ENCODE measurements around the gene HTN3.

The HTN3 gene

DNA sequence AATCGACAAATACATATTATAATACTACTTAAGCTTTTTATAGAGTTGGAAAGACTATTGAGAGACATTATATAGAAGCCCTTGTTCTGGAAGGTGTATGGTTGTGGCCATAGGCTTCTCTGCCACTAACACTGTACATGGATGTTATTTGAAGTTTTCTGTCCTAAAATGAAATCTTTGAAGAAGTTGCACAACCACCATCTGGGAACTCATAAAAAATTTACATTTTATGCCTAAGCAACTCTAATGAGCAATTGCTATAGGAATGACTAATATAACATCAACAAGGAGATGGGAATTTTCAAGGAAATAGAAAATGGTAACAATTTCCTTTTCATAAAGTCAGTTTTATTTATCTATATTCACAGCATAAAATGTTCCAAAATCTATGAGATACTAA, 29.4 kb downstream of the HTN3 start:
- TF ChIP-seq, protein P1, sequence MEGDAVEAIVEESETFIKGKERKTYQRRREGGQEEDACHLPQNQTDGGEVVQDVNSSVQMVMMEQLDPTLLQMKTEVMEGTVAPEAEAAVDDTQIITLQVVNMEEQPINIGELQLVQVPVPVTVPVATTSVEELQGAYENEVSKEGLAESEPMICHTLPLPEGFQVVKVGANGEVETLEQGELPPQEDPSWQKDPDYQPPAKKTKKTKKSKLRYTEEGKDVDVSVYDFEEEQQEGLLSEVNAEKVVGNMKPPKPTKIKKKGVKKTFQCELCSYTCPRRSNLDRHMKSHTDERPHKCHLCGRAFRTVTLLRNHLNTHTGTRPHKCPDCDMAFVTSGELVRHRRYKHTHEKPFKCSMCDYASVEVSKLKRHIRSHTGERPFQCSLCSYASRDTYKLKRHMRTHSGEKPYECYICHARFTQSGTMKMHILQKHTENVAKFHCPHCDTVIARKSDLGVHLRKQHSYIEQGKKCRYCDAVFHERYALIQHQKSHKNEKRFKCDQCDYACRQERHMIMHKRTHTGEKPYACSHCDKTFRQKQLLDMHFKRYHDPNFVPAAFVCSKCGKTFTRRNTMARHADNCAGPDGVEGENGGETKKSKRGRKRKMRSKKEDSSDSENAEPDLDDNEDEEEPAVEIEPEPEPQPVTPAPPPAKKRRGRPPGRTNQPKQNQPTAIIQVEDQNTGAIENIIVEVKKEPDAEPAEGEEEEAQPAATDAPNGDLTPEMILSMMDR (conservative IDR thresholded peaks at IDR 0.05; ENCODE audit: low read depth, low read length): no peak
- no peak for DNase-seq (ENCODE audit: low read depth)
- no peak overlapping the region for H3K4me3 ChIP-seq (ENCODE audit: low read depth, low read length)

DNA sequence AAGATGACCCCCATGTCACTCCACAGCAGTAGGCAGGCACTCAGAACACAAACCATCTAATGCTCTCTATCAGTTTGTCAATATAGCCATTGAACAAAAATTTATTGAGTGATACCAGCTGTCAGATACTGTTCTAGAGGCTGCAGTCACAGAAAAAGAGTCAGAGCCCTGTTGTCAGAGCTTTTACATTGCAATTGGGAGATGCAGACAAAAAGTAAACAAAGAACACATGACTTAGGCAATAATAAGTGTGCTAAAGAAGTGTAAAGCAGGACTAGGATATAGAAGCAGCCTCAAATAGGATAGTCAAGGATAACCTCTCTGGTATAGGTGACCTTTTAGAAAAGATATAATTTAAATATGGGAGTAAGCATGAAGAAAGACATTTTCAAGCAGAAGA, 30.9 kb downstream of the HTN3 start:
- TF ChIP-seq, protein P1 (conservative IDR thresholded peaks at IDR 0.05; ENCODE audit: low read depth, low read length): no peak
- no peak for DNase-seq (ENCODE audit: low read depth)
- no peak overlapping the region for H3K4me3 ChIP-seq (ENCODE audit: low read depth, low read length)

DNA sequence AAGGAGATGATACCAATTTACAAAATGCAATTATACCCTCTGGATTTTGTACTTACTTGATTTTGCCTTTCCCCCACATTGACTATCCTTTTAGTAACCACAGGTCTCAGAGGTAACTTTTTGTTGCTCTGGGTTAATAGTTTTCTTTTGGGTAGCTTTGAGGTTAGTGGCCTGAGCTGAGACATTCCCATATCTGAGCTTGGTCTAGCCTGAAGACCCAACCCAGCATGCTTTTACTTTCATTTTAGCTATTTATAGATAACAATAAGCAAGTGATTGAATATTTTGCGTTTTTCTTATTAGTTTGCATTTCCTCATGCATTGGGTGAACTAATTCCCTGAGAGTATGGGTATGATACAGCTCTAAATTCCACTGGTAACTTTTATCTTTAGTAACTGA, 33.7 kb downstream of the HTN3 start:
- no peak overlapping the region for H3K4me3 ChIP-seq (ENCODE audit: low read depth, low read length)
- TF ChIP-seq, protein P1 (conservative IDR thresholded peaks at IDR 0.05; ENCODE audit: low read depth, low read length): no peak
- no peak for DNase-seq (ENCODE audit: low read depth)

DNA sequence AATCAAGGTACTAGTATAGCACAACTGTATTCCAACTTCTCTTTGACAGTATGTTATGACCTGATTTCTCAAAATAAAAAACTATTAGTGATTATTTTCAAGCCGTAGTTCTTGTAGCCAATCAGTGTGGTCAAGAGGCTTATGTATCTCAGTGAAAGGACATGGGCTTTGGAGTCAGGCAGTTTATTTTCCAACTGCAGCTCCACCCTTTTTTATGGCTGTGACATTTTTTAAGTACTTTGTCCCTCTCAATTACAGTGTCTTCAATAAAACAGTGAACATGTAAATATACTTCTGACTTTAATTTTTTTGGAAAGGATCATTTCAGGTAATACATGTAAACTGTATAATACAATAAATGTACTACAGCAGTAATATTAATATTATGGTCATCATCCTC, 51.9 kb downstream of the HTN3 start:
- DNase-seq (ENCODE audit: low read depth): no peak
- TF ChIP-seq, protein P1 (conservative IDR thresholded peaks at IDR 0.05; ENCODE audit: low read depth, low read length): no peak
- H3K4me3 ChIP-seq (ENCODE audit: low read depth, low read length): no peak overlapping the region
